K562 (cell line): ENCODE results near the gene MPPED2. TPM values are rescaled to one million over a fixed set of nuclear protein-coding genes. Genes with fewer than 3 reads are reported as not detected.

ENCODE experiments used
- ATAC-seq: fragments of 200-7000 bp; cut with Tn5 transposase; 3 replicates; pipeline ENCODE4 v1.9.1; 2020; ENCODE audit warnings: moderate library complexity
- BruUV-seq: library from RNA; stranded (reverse); fragments of 400-500 nt; replicated peaks from 2 replicates; lab custom pipeline; 2021; lab: Mats Ljungman, UMichigan
- CTCF ChIA-PET: fragments of 300-600 bp; formaldehyde crosslinking; extraction: SDS; loops from one replicate; lab custom pipeline; 2021; ENCODE audit warnings: low intra/inter-chr PET ratio; lab: Yijun Ruan, JAX
- POLR2A ChIA-PET: fragments of 300-600, 350-650 bp; sonication (Branson Sonifier 250); formaldehyde crosslinking; extraction: SDS; loops from one replicate; lab custom pipeline; 2021; ENCODE audit warnings: antibody characterized with exemption, inconsistent platforms; lab: Yijun Ruan, JAX
- DNase-seq, 4 experiments: peaks; one replicate each; pipeline versions ENCODE4 v3.0.0 to v3.0.0-alpha.2; 2011 to 2018; ENCODE audit warnings: low spot score in 3 of 4, mixed read lengths in 3 of 4; ENCODE audit errors: extremely low read depth in 1 of 4
- FAIRE-seq: peaks from 2 replicates; lab custom pipeline; 2011; peaks lifted over from hg19 to GRCh38; lab: Jason Lieb, UNC
- H2AFZ ChIP-seq: 2 replicates; pipeline ENCODE4 v1.6.0; 2011; ENCODE audit warnings: low read depth, low read length, control low read depth, inconsistent platforms
- H3K27ac ChIP-seq: fragments of 200-600 bp; 3 replicates; pipeline ENCODE4 v1.8.0; 2011; ENCODE audit warnings: low read depth, mild to moderate bottlenecking, control low read depth, inconsistent platforms, low read length, moderate library complexity, mixed read lengths; ENCODE audit errors: extremely low read depth
- H3K27me3 ChIP-seq, 2 experiments: fragments of 300-600 bp in 1 of 2; 2 replicates in 1 of 2; 3 replicates in 1 of 2; pipeline versions ENCODE4 v1.6.0 to v1.8.0; 2011; ENCODE audit warnings: inconsistent platforms in 2 of 2, low read length in 2 of 2, mild to moderate bottlenecking in 1 of 2, mixed read lengths in 1 of 2, moderate library complexity in 1 of 2; ENCODE audit not compliant: control insufficient read depth in 2 of 2, insufficient read depth in 2 of 2
- H3K36me3 ChIP-seq: fragments of 300-600 bp; 3 replicates; pipeline ENCODE4 v1.8.0; 2011; ENCODE audit warnings: mild to moderate bottlenecking, low read length, inconsistent platforms; ENCODE audit not compliant: control insufficient read depth, insufficient read depth
- H3K4me1 ChIP-seq, 2 experiments: fragments of 200-600 bp in 1 of 2; replicated peaks in 1 of 2; 2 replicates in 1 of 2; 3 replicates in 1 of 2; pipeline versions ENCODE4 v1.5.1 to v1.8.0; 2011; ENCODE audit warnings: inconsistent platforms in 2 of 2, low read length in 2 of 2, mild to moderate bottlenecking in 1 of 2, mixed read lengths in 1 of 2, moderate library complexity in 1 of 2; ENCODE audit not compliant: control insufficient read depth in 2 of 2, insufficient read depth in 2 of 2
- H3K4me2 ChIP-seq: 2 replicates; pipeline ENCODE4 v1.6.1; 2011; ENCODE audit warnings: low read length, control low read depth, inconsistent platforms, mixed read lengths; ENCODE audit not compliant: insufficient read depth
- H3K4me3 ChIP-seq: fragments of 200-600 bp; sonication (generic), shearing (Covaris generic); 2 replicates; pipeline ENCODE4 v1.5.1; 2016; ENCODE audit warnings: control low read depth, inconsistent platforms
- H3K79me2 ChIP-seq: fragments of 200-600 bp; 3 replicates; pipeline ENCODE4 v1.8.0; 2011; ENCODE audit warnings: low read length, inconsistent platforms; ENCODE audit not compliant: control insufficient read depth, insufficient read depth
- H3K9ac ChIP-seq, 2 experiments: 2 replicates each; pipeline versions ENCODE4 v1.6.0 to v1.6.1; 2011; ENCODE audit warnings: low read depth in 2 of 2, low read length in 2 of 2, control low read depth in 1 of 2, inconsistent platforms in 1 of 2, mild to moderate bottlenecking in 1 of 2, mixed read lengths in 1 of 2; ENCODE audit not compliant: insufficient read depth in 1 of 2
- H3K9me1 ChIP-seq: one replicate; pipeline ENCODE4 v1.6.0; 2011; ENCODE audit warnings: inconsistent platforms, mild to moderate bottlenecking, low read length, moderate library complexity; ENCODE audit not compliant: control insufficient read depth, insufficient read depth
- H3K9me3 ChIP-seq: replicated peaks from 2 replicates; pipeline ENCODE4 v1.5.1; 2011; ENCODE audit warnings: low read depth, low read length, inconsistent platforms; ENCODE audit not compliant: control insufficient read depth, insufficient read depth
- H4K20me1 ChIP-seq: replicated peaks from 2 replicates; pipeline ENCODE4 v1.6.1; 2011; ENCODE audit warnings: low read length, inconsistent platforms, mixed read lengths; ENCODE audit not compliant: control insufficient read depth, insufficient read depth
- CBFB ChIP-seq: sonication (generic); formaldehyde crosslinking; IDR thresholded peaks from 2 replicates; pipeline ENCODE4 v1.4.0; 2020; ENCODE audit warnings: mild to moderate bottlenecking, missing genetic modification reagents
- GABPB1 ChIP-seq: sonication (generic); formaldehyde crosslinking; IDR thresholded peaks from 2 replicates; pipeline ENCODE4 v1.8.0; 2022; ENCODE audit warnings: mild to moderate bottlenecking, missing genetic modification reagents
- GATA2 ChIP-seq: sonication (generic); formaldehyde crosslinking; IDR thresholded peaks from 2 replicates; pipeline ENCODE4 v1.4.0; 2020; ENCODE audit warnings: mild to moderate bottlenecking, missing genetic modification reagents
- MIER1 ChIP-seq: fragments of 450-650 bp; IDR thresholded peaks from 2 replicates; pipeline ENCODE4 v1.6.1; 2016; ENCODE audit warnings: antibody characterized with exemption, mild to moderate bottlenecking, low read depth
- NFIX ChIP-seq: fragments of 250-450 bp; sonication (Bioruptor Pico); IDR thresholded peaks from 2 replicates; pipeline ENCODE4 v1.4.0; 2020; ENCODE audit warnings: low read depth, mild to moderate bottlenecking, moderate library complexity
- RBFOX2 ChIP-seq: fragments of 200-400 bp; formaldehyde crosslinking; IDR thresholded peaks from 2 replicates; pipeline ENCODE4 v1.6.1; 2017; ENCODE audit warnings: low read depth, mild to moderate bottlenecking, low read length, moderate library complexity
- RBM17 ChIP-seq: fragments of 200-400 bp; formaldehyde crosslinking; IDR thresholded peaks from 2 replicates; pipeline ENCODE4 v1.6.1; 2017; ENCODE audit warnings: low read depth, mild to moderate bottlenecking, low read length, borderline replicate concordance
- SMARCC2 ChIP-seq: fragments of 450-650 bp; IDR thresholded peaks from 2 replicates; pipeline ENCODE4 v1.6.1; 2017; ENCODE audit warnings: antibody characterized with exemption, moderate library complexity, mild to moderate bottlenecking, low read depth
- SP2 ChIP-seq: IDR thresholded peaks from 2 replicates; pipeline ENCODE4 v1.6.1; 2011; ENCODE audit warnings: mild to moderate bottlenecking, low read depth, low read length, moderate library complexity; ENCODE audit not compliant: poor library complexity, severe bottlenecking; ENCODE audit errors: extremely low read depth
- TBP ChIP-seq: optimal IDR thresholded peaks from 2 replicates; pipeline ENCODE3; 2011; ENCODE audit warnings: low read depth, low read length, improper control_type of control experiment
- ZNF79 ChIP-seq: fragments of 250-450 bp; sonication (Bioruptor Pico); IDR thresholded peaks from 2 replicates; pipeline ENCODE4 v1.4.0; 2020; ENCODE audit warnings: low read depth, mild to moderate bottlenecking, moderate library complexity
- WGBS: fragments of 100-300 bp; shearing (Covaris generic); methylation state at CpG from one replicate; pipeline ENCODE4 v1.1.6; 2016; ENCODE audit warnings: low coverage, mixed read lengths; ENCODE audit not compliant: insufficient coverage; ENCODE audit errors: missing lambda C conversion rate; 5-methylcytosine and 5-hydroxymethylcytosine counted together
- in situ Hi-C: fragments of 300-500 bp; cut with MboI; formaldehyde crosslinking; loops from 4 replicates; pipeline ENCODE4 v1.15.0; 2018; ENCODE audit warnings: inconsistent platforms, mixed read lengths
- intact Hi-C: fragments of 100-400 bp; cut with micrococcal nuclease; formaldehyde crosslinking; loops from 2 replicates; pipeline ENCODE4 v1.14.2; 2022
- polyA plus RNA-seq, 8 experiments: library from polyadenylated mRNA; depleted of rRNA in 4 of 8; stranded (reverse) in 5 of 8; unstranded in 3 of 8; fragments of >200 nt; fragmentation: Nextera tagmentation in 2 of 8; fragmentation: Illumina TruSeq in 1 of 8; extraction: Ambion mirVana in 2 of 8; extraction: Trizol in 1 of 8; gene quantifications; 2 replicates each; pipeline versions ENCODE4 v1.2.1 to v1.2.3, GENCODE V29; 2011 to 2014; ENCODE audit warnings: inconsistent platforms in 1 of 8, missing spikeins in 1 of 8
- total RNA-seq, 7 experiments: library from RNA; depleted of rRNA in 6 of 7; stranded (reverse); fragments of >200 nt in 6 of 7; fragmentation: Illumina TruSeq in 2 of 7; extraction: Trizol in 2 of 7; gene quantifications; 2 replicates each; pipeline versions ENCODE4 v1.2.1 to v1.2.3, GENCODE V29; 2011 to 2021; ENCODE audit warnings: low replicate concordance in 1 of 7
- TF ChIP-seq, protein P1 (sequence below): fragments of 250-450 bp; sonication (Bioruptor Pico); IDR thresholded peaks from 2 replicates; pipeline ENCODE4 v1.5.0; 2021; ENCODE audit warnings: mild to moderate bottlenecking, borderline replicate concordance
- TF ChIP-seq, protein P2 (sequence below): sonication (generic); formaldehyde crosslinking; IDR thresholded peaks from 2 replicates; pipeline ENCODE4 v1.9.0; 2022; ENCODE audit warnings: mild to moderate bottlenecking, missing genetic modification reagents
- TF ChIP-seq, protein P3 (sequence below), 2 experiments: fragments of 200-800 bp in 1 of 2; sonication (Bioruptor generic) in 1 of 2; sonication (generic) in 1 of 2; formaldehyde crosslinking in 1 of 2; IDR thresholded peaks in 1 of 2; conservative IDR thresholded peaks in 1 of 2; 2 replicates each; pipeline versions ENCODE4 v1.5.0 to v1.6.1; 2016 to 2020; ENCODE audit warnings: missing compliant biosample characterization in 1 of 2, missing genetic modification characterization in 1 of 2, missing genetic modification reagents in 1 of 2

MPPED2 gene
- total and polyA plus RNA-seq, 9 of the 15 experiments (the other 6 are each of a cell fraction or from before 2014, with no cell fraction given), result not detected

DNA sequence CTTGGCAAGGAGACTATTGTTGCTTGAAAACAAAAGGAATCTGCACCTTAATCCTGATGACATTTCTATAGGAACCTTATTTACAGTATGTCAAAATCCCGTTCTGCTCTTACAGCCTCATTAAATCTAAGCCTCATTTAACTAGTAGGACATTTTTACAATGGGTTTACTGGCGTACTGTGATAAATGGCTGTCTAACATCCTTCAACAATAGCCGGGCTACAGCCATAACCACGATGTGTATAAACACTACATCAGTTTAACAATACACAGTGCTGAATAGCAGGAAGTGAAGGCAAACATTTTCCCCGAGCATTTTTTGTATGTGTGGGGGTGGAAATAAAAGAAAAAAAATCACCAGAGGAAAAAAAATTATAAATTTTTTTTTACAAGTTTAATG, 132.0 kb downstream of the MPPED2 start:
- WGBS, result 1% methylated on average over 5 of the region's 5 CpGs
- Histone ChIP-seq H3K9me3 (no peaks in the 10 kb centered on the region), H3K4me3 (no peak overlapping the region), H3K27ac (no peak overlapping the region), H3K36me3 (no peaks in the 10 kb centered on the region), H3K9ac (no peak overlapping the region), H3K9me1 (no peaks in the 10 kb centered on the region), H3K4me1 (no peaks in the 10 kb centered on the region), H3K79me2 (no peaks in the 10 kb centered on the region), H3K4me2 (no peak overlapping the region), H4K20me1 (no peaks in the 10 kb centered on the region), H3K27me3 (no peaks in the 10 kb centered on the region; a peak in 1 of 5 replicates), H2AFZ (no peak overlapping the region)
- FAIRE-seq, result no peak
- no TSS peak for BruUV-seq
- no peak for DNase-seq
- in situ Hi-C loops (no loop called here), intact Hi-C loops (no loop called here)
- ChIA-PET POLR2A (no interaction called here), CTCF (no interaction called here)
- no peak for ATAC-seq
- TF ChIP-seq, protein P1, sequence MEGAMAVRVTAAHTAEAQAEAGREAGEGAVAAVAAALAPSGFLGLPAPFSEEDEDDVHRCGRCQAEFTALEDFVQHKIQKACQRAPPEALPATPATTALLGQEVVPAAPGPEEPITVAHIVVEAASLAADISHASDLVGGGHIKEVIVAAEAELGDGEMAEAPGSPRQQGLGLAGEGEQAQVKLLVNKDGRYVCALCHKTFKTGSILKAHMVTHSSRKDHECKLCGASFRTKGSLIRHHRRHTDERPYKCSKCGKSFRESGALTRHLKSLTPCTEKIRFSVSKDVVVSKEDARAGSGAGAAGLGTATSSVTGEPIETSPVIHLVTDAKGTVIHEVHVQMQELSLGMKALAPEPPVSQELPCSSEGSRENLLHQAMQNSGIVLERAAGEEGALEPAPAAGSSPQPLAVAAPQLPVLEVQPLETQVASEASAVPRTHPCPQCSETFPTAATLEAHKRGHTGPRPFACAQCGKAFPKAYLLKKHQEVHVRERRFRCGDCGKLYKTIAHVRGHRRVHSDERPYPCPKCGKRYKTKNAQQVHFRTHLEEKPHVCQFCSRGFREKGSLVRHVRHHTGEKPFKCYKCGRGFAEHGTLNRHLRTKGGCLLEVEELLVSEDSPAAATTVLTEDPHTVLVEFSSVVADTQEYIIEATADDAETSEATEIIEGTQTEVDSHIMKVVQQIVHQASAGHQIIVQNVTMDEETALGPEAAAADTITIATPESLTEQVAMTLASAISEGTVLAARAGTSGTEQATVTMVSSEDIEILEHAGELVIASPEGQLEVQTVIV (CRISPR knock-in tag), result no peak
- TF ChIP-seq, protein P2, sequence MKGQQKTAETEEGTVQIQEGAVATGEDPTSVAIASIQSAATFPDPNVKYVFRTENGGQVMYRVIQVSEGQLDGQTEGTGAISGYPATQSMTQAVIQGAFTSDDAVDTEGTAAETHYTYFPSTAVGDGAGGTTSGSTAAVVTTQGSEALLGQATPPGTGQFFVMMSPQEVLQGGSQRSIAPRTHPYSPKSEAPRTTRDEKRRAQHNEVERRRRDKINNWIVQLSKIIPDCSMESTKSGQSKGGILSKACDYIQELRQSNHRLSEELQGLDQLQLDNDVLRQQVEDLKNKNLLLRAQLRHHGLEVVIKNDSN (CRISPR knock-in tag), result no peak
- no peak for TF ChIP-seq GATA2 (CRISPR knock-in tag)
- TF ChIP-seq SMARCC2, result no peak
- no peak for TF ChIP-seq CBFB (CRISPR knock-in tag)
- no peak for TF ChIP-seq GABPB1
- no peak for TF ChIP-seq SP2
- TF ChIP-seq TBP, result no peak
- TF ChIP-seq RBFOX2, result no peak
- no peak for TF ChIP-seq NFIX (CRISPR knock-in tag)
- no peak for TF ChIP-seq MIER1
- no peak for TF ChIP-seq ZNF79
- TF ChIP-seq, protein P3, sequence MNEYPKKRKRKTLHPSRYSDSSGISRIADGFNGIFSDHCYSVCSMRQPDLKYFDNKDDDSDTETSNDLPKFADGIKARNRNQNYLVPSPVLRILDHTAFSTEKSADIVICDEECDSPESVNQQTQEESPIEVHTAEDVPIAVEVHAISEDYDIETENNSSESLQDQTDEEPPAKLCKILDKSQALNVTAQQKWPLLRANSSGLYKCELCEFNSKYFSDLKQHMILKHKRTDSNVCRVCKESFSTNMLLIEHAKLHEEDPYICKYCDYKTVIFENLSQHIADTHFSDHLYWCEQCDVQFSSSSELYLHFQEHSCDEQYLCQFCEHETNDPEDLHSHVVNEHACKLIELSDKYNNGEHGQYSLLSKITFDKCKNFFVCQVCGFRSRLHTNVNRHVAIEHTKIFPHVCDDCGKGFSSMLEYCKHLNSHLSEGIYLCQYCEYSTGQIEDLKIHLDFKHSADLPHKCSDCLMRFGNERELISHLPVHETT (CRISPR knock-in tag; conservative IDR thresholded peaks at IDR 0.05 in 1 of 2, IDR thresholded peaks at IDR 0.05 in 1 of 2), result no peak
- no peak for TF ChIP-seq RBM17
